Measurements from ENCODE around the gene HRH1.

- TF ChIP-seq POLR2A (IDR thresholded peaks at IDR 0.05; ENCODE audit: low read depth, low read length) (no peak), CTCF (IDR thresholded peaks at IDR 0.05; ENCODE audit: extremely low read depth in 1 of 2, insufficient read depth in 1 of 2, low read depth in 1 of 2, low read length in 2 of 2) (no peak), EZH2 (IDR thresholded peaks at IDR 0.05; ENCODE audit: borderline replicate concordance, low read depth, low read length, severe bottlenecking) (no peak), JUN (IDR thresholded peaks at IDR 0.05; ENCODE audit: borderline replicate concordance, insufficient read depth, insufficient read length, low read depth) (peak; percentile 66), FOS (IDR thresholded peaks at IDR 0.05; ENCODE audit: borderline replicate concordance, insufficient read depth, low read length) (no peak), POLR2AphosphoS5 (IDR thresholded peaks at IDR 0.05; ENCODE audit: insufficient read depth, low read depth, low read length) (peak; percentile 22), MYC (IDR thresholded peaks at IDR 0.05; ENCODE audit: low read depth, low read length) (no peak), GATA2 (IDR thresholded peaks at IDR 0.05; ENCODE audit: insufficient read depth, insufficient read length, low read depth, low read length) (no peak)
- TF ChIP-seq, protein P1, sequence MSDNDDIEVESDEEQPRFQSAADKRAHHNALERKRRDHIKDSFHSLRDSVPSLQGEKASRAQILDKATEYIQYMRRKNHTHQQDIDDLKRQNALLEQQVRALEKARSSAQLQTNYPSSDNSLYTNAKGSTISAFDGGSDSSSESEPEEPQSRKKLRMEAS (IDR thresholded peaks at IDR 0.05; ENCODE audit: insufficient read depth, insufficient read length), result no peak
Observed at GRCh38 chr3:11212784-11213183, 58.5 kb downstream of the HRH1 start.
